ENCODE data around the gene S100B. TPM values are rescaled to one million over a fixed set of nuclear protein-coding genes. Genes with fewer than 3 reads are reported as not detected.

The S100B gene
- total and polyA plus RNA-seq, 2 of the 13 experiments (the other 11 are each of a cell fraction or from before 2014, with no cell fraction given) = not detected

DNA sequence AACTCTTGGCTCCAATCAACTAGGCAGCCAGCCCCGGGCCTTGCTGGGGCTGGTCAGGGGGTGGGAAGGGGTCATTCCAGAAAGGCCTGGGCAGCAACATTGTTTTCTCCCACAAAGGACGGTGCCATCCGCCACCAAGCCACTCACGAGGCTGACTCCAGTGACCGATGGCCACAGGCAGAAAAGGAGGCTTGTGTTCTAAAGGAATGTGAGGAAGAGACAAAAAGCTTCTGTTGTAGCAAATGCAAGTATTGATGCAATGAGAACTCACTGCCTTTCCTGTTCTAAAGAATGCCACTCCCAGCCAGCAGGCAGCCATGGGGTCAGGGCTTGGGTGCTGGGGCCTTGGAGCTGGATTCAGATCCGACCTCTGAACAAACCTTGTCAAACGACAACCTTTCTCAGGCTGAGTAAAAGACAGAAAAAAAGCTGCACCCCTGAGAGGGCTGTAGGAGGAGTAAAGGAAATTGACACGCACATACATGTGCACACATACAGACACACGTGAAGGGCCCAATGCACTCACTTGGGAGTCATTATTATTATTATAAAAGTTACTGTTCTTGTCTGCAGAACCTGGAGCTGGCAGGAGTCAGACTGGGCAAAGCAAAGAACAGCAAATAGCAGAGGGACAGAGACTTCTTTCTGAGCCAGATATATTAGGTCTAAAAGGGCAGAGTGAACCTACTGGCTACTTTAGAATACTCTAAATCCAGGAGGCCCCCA, 16.7 kb upstream of the S100B start (continued):
- TF ChIP-seq KLF15 (CRISPR knock-in tag; IDR thresholded peaks at IDR 0.05; ENCODE audit: borderline replicate concordance) (no peak), ZSCAN29 (CRISPR knock-in tag; conservative IDR thresholded peaks at IDR 0.05) (no peak), DNMT1 (CRISPR knock-in tag; IDR thresholded peaks at IDR 0.05) (no peak), MTF1 (CRISPR knock-in tag; IDR thresholded peaks at IDR 0.05) (no peak), SRY (CRISPR knock-in tag; IDR thresholded peaks at IDR 0.05) (no peak), SP1 (IDR thresholded peaks at IDR 0.05) (no peak), SP1 (CRISPR knock-in tag; IDR thresholded peaks at IDR 0.05) (0 out of 2 replicates have a peak, but pooled peaks have one; percentile 25), ZNF367 (CRISPR knock-in tag; IDR thresholded peaks at IDR 0.05; ENCODE audit: borderline replicate concordance) (no peak), CENPX (CRISPR knock-in tag; IDR thresholded peaks at IDR 0.05) (no peak), ZNF780A (CRISPR knock-in tag; IDR thresholded peaks at IDR 0.05) (no peak), ZNF10 (CRISPR knock-in tag; IDR thresholded peaks at IDR 0.05; ENCODE audit: borderline replicate concordance, low read depth) (no peak), ZNF317 (CRISPR knock-in tag; IDR thresholded peaks at IDR 0.05) (0 out of 2 replicates have a peak, but pooled peaks have one; percentile 27), GZF1 (CRISPR knock-in tag; IDR thresholded peaks at IDR 0.05) (no peak), SOX6 (IDR thresholded peaks at IDR 0.05) (no peak), SOX6 (CRISPR knock-in tag; IDR thresholded peaks at IDR 0.05) (peak; percentile 6; the same call in 1 of the 2 replicates), GATAD2A (CRISPR knock-in tag; IDR thresholded peaks at IDR 0.05) (peak; percentile 53; the same call in 1 of the 2 replicates), SATB2 (CRISPR knock-in tag; IDR thresholded peaks at IDR 0.05) (no peak), FOXP1 (IDR thresholded peaks at IDR 0.05) (no peak), FOXP1 (CRISPR knock-in tag; IDR thresholded peaks at IDR 0.05) (no peak), FOSL1 (CRISPR knock-in tag; IDR thresholded peaks at IDR 0.05; ENCODE audit: borderline replicate concordance) (no peak)
- TF ChIP-seq, protein P1, sequence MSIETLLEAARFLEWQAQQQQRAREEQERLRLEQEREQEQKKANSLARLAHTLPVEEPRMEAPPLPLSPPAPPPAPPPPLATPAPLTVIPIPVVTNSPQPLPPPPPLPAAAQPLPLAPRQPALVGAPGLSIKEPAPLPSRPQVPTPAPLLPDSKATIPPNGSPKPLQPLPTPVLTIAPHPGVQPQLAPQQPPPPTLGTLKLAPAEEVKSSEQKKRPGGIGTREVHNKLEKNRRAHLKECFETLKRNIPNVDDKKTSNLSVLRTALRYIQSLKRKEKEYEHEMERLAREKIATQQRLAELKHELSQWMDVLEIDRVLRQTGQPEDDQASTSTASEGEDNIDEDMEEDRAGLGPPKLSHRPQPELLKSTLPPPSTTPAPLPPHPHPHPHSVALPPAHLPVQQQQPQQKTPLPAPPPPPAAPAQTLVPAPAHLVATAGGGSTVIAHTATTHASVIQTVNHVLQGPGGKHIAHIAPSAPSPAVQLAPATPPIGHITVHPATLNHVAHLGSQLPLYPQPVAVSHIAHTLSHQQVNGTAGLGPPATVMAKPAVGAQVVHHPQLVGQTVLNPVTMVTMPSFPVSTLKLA (IDR thresholded peaks at IDR 0.05) = 0 out of 2 replicates have a peak, but pooled peaks have one; percentile 3
- TF ChIP-seq, protein P2, sequence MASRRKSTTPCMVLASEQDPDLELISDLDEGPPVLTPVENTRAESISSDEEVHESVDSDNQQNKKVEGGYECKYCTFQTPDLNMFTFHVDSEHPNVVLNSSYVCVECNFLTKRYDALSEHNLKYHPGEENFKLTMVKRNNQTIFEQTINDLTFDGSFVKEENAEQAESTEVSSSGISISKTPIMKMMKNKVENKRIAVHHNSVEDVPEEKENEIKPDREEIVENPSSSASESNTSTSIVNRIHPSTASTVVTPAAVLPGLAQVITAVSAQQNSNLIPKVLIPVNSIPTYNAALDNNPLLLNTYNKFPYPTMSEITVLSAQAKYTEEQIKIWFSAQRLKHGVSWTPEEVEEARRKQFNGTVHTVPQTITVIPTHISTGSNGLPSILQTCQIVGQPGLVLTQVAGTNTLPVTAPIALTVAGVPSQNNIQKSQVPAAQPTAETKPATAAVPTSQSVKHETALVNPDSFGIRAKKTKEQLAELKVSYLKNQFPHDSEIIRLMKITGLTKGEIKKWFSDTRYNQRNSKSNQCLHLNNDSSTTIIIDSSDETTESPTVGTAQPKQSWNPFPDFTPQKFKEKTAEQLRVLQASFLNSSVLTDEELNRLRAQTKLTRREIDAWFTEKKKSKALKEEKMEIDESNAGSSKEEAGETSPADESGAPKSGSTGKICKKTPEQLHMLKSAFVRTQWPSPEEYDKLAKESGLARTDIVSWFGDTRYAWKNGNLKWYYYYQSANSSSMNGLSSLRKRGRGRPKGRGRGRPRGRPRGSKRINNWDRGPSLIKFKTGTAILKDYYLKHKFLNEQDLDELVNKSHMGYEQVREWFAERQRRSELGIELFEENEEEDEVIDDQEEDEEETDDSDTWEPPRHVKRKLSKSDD (CRISPR knock-in tag; IDR thresholded peaks at IDR 0.05; ENCODE audit: low read depth) = no peak
- TF ChIP-seq, protein P3, sequence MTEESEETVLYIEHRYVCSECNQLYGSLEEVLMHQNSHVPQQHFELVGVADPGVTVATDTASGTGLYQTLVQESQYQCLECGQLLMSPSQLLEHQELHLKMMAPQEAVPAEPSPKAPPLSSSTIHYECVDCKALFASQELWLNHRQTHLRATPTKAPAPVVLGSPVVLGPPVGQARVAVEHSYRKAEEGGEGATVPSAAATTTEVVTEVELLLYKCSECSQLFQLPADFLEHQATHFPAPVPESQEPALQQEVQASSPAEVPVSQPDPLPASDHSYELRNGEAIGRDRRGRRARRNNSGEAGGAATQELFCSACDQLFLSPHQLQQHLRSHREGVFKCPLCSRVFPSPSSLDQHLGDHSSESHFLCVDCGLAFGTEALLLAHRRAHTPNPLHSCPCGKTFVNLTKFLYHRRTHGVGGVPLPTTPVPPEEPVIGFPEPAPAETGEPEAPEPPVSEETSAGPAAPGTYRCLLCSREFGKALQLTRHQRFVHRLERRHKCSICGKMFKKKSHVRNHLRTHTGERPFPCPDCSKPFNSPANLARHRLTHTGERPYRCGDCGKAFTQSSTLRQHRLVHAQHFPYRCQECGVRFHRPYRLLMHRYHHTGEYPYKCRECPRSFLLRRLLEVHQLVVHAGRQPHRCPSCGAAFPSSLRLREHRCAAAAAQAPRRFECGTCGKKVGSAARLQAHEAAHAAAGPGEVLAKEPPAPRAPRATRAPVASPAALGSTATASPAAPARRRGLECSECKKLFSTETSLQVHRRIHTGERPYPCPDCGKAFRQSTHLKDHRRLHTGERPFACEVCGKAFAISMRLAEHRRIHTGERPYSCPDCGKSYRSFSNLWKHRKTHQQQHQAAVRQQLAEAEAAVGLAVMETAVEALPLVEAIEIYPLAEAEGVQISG (CRISPR knock-in tag; IDR thresholded peaks at IDR 0.05) = no peak
- TF ChIP-seq, protein P4, sequence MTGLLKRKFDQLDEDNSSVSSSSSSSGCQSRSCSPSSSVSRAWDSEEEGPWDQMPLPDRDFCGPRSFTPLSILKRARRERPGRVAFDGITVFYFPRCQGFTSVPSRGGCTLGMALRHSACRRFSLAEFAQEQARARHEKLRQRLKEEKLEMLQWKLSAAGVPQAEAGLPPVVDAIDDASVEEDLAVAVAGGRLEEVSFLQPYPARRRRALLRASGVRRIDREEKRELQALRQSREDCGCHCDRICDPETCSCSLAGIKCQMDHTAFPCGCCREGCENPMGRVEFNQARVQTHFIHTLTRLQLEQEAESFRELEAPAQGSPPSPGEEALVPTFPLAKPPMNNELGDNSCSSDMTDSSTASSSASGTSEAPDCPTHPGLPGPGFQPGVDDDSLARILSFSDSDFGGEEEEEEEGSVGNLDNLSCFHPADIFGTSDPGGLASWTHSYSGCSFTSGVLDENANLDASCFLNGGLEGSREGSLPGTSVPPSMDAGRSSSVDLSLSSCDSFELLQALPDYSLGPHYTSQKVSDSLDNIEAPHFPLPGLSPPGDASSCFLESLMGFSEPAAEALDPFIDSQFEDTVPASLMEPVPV (CRISPR knock-in tag; IDR thresholded peaks at IDR 0.05) = no peak

Data from HepG2 (cell line).